Stimulated activated CD4-positive, alpha-beta T cell treated with anti-CD3 and anti-CD28 coated beads, Interleukin-12 subunit alpha, Interleukin-12 subunit beta, amount 100 ng/mL, for 4 hours (primary cell): ENCODE measurements around the gene BARHL1.

Experiments
- DNase-seq: peaks from one replicate; pipeline ENCODE4 v3.0.0-alpha.2; 2020

The BARHL1 gene

GRCh38 chr9:132582276-132582785 lies at the start of gene BARHL1:
Gene BARHL1 (plus strand): TSS chr9:132582606. CDS start chr9:132582798, 192 bp downstream.
- no peak for DNase-seq

- no peak for DNase-seq
Observed at GRCh38 chr9:132534832-132535231, 47.6 kb upstream of the BARHL1 start.

DNA sequence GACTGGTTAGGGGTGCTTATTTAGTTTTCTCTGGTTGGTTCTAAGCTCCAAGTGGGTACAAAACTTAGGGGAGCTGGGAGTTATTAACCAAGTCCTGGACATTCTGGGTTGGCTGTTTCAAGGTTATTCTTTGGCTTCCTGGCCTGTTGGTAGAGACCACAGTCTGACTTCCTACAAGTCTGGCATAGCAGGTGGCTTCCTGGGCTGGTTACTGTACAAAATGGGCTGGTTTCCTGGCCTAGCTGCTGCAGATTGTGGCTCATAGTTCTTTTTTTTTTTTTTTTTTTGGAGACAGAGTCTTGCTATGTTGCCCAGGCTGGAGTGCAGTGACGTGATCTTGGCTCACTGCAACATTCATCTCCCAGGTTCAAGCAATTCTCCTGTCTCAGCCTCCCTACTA lies 46.3 kb upstream of the BARHL1 start:
- no peak for DNase-seq

DNA sequence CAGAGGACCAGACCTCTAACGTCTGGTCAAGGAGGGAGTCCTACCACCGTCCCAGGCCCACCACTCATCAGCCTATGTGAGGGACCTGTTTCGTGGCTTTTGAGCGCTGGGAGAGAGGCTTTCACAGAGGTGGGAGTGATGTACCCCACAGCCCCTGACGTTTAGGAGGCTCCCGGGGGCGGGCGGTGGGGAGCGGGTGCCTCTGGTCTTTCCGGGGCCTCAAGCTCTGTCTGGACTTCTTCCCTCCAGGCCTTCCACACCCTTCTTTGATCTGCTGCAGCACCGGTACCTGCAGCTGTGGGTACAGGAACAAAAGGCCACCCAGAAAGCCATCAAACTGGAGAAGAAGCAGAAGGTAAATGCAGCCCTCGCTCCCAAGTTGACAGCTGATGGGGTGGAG lies 45.1 kb upstream of the BARHL1 start:
- DNase-seq = no peak

GRCh38 chr9:132538071-132538470 lies 44.3 kb upstream of the BARHL1 start:
- no peak for DNase-seq

- DNase-seq = no peak
Observed at GRCh38 chr9:132539096-132539495, 43.3 kb upstream of the BARHL1 start.

- no peak for DNase-seq
Observed at GRCh38 chr9:132541051-132541450, 41.4 kb upstream of the BARHL1 start.

DNA sequence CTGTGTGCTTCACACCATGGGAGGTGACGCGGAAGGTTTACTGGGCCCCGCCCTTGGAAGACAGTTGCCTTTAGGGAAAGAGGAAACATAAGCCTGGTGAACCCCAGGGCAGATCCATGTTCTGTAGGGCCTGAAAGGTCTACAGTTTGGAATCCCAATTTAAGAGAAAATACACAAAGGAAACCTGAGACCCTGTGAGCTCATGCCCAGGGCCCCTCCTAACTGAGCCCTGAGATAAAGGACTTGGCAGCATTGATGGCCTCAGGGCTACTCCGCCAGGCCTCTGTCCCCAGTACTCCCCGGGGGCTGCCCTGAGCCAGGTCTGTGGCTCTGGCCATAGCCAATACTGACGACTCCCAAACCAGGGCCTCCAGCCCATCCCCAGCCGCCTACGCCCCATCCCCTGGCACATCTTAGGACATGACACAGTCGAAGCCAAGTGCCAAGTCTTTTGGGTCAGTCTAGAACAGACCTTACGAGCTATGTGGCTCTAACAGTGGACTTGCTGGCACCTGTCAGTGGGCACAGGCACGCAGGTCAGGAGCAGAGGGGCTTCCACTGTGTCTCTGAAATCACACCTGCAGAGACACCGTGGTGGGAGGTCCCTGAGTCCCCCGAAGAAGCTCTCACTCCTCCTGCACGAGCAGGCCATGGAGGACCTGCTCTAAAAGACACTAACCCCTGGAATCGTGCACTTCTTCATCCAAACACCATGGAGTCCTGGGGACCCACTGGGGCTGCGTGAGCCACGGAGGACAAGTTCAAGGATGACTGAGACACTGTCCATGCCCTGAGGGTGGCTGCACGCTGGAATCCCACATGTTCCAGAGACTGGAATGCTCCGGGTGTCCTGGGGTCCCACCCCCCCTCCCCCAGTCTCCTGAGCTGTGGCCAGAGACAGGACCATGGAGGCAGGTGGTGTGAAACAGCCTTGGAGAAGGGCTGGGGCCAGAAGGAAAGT lies 40.3 kb upstream of the BARHL1 start:
- no peak for DNase-seq

DNA sequence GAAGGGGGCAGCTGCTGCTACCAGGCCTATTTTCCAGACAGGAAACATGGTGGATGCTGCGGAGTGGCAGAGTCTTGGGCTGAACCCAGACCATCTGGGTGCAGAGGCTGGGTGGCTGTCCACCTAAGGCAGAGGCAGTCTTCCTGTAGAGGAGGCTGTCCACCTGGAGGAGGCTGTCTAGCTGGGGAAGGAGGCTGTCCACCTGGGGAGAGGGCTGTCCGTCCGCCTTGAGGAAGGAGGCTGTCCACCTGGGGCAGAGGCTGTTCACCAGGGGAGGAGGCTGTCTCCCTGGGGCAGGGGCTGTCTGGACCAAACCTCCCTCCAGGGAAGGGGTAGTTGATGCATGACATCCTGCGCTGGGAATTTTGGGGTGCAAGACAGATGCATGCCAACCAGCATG lies 39.2 kb upstream of the BARHL1 start:
- no peak for DNase-seq

- no peak for DNase-seq
Observed at GRCh38 chr9:132543960-132544359, 38.4 kb upstream of the BARHL1 start.

DNA sequence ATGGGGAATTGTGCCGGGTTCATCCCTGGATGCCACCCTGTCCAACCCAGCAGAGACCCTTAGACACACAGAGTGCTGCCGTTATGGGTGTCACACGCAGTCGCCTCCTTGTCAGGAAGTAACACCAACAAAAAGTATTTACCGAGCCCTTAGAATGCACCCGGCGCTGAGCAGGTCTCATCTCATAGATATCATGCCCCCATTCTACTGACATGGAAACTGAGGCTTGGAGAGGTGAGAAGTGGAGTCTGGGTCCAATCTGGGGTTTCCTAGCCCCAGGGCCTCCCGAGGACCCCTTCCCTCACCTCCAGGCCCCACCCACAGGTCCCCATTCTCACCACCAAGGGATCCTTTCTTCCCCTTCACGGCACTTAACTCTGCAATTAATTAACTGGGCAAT lies 36.8 kb upstream of the BARHL1 start:
- DNase-seq = no peak

DNA sequence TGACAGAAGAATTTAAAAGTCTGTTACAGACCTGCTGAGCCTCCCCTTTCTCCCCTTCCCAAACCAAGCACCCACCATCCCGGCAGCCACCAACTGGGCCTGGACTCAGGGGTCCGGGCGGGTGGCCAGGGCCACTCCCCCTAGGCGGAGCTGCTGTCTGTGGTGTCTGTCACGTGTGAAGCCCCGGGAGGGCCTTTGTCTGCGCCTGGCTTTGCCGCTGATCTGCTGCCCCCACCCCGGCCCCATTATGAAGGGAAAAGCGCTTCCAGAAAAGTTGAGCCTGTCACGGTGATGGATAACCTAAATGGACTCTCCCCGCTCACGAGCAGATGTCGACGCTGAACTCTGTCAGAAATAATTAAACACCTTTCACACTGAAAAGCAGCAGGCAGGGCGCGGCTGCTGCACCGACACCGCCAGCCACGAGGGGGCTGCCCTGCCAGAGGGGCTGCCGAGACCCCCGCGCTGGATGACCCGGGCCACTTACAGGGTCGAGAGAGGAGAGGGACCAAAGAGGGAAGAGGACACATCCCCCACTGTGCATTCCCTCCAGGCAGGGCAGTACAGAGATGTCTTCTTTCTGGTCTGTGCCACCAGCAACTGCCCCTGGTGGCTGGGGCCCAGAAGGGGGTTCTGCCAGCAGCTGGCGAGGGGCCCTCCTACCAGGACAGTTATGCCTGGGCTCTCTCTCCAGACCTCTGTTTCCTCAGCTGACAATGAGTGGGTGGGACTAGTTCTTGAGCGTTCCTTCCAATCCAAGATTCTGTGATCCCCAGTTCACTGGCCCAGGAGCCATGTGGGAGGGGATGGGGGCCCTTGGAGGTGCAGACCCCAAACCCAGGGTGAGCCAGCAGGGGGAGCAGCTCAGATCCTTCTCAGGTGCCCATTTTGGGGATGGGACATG lies 36.0 kb upstream of the BARHL1 start:
- DNase-seq = no peak

DNA sequence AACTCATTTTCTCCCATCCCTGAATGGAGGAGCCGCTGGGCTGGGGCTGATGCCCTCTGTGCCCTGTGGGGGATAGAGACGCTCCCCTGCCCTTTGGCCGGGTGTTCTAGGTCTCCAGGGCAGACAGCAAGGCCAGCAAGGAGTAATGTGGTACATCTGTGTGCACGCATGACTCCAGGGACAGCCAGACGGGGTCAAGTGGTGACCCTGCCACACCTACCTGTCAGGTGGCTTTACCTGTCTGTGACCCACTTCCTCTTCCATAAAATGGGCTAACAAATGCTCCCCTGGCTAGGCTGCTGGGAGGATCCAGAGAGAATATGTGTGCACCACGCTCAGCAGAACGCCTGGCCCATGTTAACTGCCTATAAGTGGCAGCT lies 35.4 kb upstream of the BARHL1 start:
- DNase-seq = no peak

GRCh38 chr9:132547436-132547835 lies 35.0 kb upstream of the BARHL1 start:
- DNase-seq = no peak

DNA sequence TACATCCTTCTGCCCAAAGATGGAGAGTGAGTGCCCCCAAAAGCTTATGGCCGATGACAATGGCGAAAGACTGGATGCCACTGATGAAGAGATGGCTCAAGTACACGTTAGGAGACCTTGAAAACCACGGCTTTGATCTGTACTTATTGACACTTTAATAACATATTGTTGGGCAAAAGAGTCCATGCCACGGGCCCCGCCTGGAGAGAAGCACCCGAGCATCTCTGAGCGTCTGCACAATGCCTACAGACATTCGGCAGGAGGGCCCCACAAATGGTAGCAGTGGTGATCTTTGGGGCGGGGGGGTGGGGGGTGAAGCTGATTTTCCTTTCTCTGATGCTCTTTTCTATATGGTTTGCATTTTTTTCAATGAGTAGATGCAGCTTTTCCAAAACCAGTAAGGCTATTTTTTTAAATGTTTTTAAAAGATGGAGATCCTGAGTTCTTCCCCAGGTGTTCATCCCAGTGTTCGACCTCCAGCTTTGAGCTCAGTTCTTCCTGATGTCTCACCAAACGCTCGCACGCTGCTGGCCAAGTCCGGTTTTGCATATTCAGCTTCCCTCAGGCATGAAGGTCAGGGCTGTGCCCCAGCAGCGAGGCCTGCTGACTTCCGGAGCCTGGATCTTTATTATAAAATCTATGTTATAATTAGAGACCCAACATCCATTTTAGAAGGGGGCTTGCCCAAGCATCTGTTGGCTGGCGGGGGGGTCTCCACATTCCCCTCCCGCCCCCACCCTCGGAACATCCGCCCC lies 34.3 kb upstream of the BARHL1 start:
- no peak for DNase-seq

DNA sequence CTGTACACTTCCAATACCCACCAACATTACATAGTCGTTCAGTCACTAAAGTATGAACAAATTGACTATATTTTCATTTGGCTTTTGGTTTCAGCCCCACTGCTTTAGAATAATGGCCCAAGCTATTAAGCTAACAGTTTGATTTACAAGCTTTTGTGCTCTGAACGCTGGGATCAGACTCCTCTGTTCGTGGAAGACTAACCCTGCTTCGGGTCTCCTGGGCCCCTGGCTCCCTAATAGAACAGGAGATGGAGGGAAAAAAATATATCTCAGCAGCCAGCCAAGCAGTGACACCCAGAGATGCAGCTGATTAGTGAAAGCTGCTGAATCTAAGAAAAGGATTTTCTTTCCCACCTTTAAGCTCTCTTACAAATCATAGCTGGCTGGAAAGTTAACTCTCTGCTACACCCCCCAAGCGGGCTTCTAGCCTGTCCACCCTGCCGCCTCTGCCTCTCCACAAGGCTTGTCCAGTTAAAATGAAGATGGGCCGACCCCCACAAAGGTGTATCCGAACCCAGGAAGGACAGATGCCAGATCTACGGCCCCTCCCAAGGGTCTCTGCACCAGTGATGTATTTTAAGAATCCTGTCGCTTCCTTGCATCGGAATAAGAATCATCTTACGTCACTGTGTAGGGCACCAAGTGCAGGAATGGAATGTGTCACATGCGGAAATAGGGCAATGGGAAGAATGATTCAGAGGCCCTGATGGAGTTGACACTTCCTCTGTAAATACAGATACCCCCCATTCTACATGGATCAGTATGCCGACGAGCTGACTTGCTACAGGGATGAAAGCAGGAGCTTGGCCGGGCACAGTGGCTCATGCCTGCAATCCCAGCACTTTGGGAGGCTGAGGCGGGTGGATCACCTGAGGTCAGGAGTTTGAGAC lies 33.4 kb upstream of the BARHL1 start:
- DNase-seq = no peak

- DNase-seq = no peak
Observed at GRCh38 chr9:132551556-132551955, 30.9 kb upstream of the BARHL1 start.

GRCh38 chr9:132552041-132552440 lies 30.4 kb upstream of the BARHL1 start:
- DNase-seq = no peak

DNA sequence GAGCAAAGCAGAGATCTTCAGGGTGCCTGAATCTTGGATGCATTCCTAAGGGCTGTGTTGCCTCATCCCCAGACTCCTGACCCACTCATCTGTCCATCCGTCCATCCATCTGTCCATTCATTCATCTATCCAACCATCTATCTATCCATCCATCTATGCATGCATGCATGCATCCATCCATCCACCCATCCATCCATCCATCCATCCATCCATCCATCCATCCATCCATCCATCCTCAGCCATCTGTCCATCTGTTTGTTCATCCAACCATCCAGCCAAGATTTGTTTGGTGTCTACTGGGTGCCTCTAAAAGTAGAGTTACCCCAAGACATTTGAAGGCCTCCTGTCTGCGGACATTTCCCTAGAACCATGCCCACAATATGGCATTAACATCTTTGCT lies 27.7 kb upstream of the BARHL1 start:
- no peak for DNase-seq

- DNase-seq = no peak
Observed at GRCh38 chr9:132555528-132555927, 26.9 kb upstream of the BARHL1 start.

GRCh38 chr9:132556235-132556634 lies 26.2 kb upstream of the BARHL1 start:
- no peak for DNase-seq

GRCh38 chr9:132556714-132557113 lies 25.7 kb upstream of the BARHL1 start:
- DNase-seq = no peak
